ENCODE results near the gene TECPR2. TPM values are rescaled to one million over a fixed set of nuclear protein-coding genes. Genes with fewer than 3 reads are reported as not detected.

TECPR2 gene
- total and polyA plus RNA-seq, 2 experiments from 2014 or later: 9.5 to 20.1 TPM

GRCh38 chr14:102430212-102430908 lies 67.6 kb downstream of the TECPR2 start:
- H2AFZ ChIP-seq: no peak overlapping the region
- 91% methylated on average over 8 of the region's 8 CpGs for WGBS (ENCODE audit: low lambda C conversion rate, missing lambda C conversion rate)
- no peaks in the 10 kb centered on the region for H3K4me1 ChIP-seq (ENCODE audit: insufficient read depth)
- no peaks in the 10 kb centered on the region for H3K9me2 ChIP-seq (replicated peaks; ENCODE audit: insufficient read depth)
- H4K20me1 ChIP-seq (ENCODE audit: insufficient read depth, poor library complexity, severe bottlenecking): no peaks in the 10 kb centered on the region
- TF ChIP-seq CTCF (IDR thresholded peaks at IDR 0.05; ENCODE audit: poor library complexity) (no peak), EZH2phosphoT487 (IDR thresholded peaks at IDR 0.05; ENCODE audit: low read depth, severe bottlenecking, unreplicated experiment) (no peak), EZH2 (IDR thresholded peaks at IDR 0.05; ENCODE audit: borderline replicate concordance) (no peak)
- H3K79me2 ChIP-seq: no peaks in the 10 kb centered on the region
- no peak overlapping the region for H3K4me2 ChIP-seq
- no peaks in the 10 kb centered on the region for H3K27me3 ChIP-seq
- no peaks in the 10 kb centered on the region for H3K36me3 ChIP-seq (replicated peaks; ENCODE audit: insufficient read depth, low read depth)
- DNase-seq (ENCODE audit: low spot score): no peak
- no peaks in the 10 kb centered on the region for H3K9me3 ChIP-seq (ENCODE audit: low read depth)
- no peak overlapping the region for H3K27ac ChIP-seq
- no peak overlapping the region for H3K4me3 ChIP-seq

- Histone ChIP-seq H3K36me3 (replicated peaks; ENCODE audit: insufficient read depth, low read depth) (no peaks in the 10 kb centered on the region), H4K20me1 (ENCODE audit: insufficient read depth, poor library complexity, severe bottlenecking) (no peaks in the 10 kb centered on the region), H3K9me3 (ENCODE audit: low read depth) (no peaks in the 10 kb centered on the region), H2AFZ (no peak overlapping the region), H3K9me2 (replicated peaks; ENCODE audit: insufficient read depth) (no peaks in the 10 kb centered on the region), H3K27me3 (no peaks in the 10 kb centered on the region), H3K27ac (no peak overlapping the region), H3K4me3 (no peak overlapping the region), H3K79me2 (no peaks in the 10 kb centered on the region), H3K4me2 (no peak overlapping the region), H3K4me1 (ENCODE audit: insufficient read depth) (no peaks in the 10 kb centered on the region)
- over 99% methylated on average over 12 of the region's 12 CpGs for WGBS (ENCODE audit: low lambda C conversion rate, missing lambda C conversion rate)
- no peak for TF ChIP-seq EZH2 (IDR thresholded peaks at IDR 0.05; ENCODE audit: borderline replicate concordance)
- TF ChIP-seq EZH2phosphoT487 (IDR thresholded peaks at IDR 0.05; ENCODE audit: low read depth, severe bottlenecking, unreplicated experiment): no peak
- TF ChIP-seq CTCF (IDR thresholded peaks at IDR 0.05; ENCODE audit: poor library complexity): no peak
- DNase-seq (ENCODE audit: low spot score): no peak
These were observed 69.0 kb downstream of the TECPR2 start for GRCh38 chr14:102431751-102432150.

- no peaks in the 10 kb centered on the region for H3K36me3 ChIP-seq (replicated peaks; ENCODE audit: insufficient read depth, low read depth)
- no peak overlapping the region for H2AFZ ChIP-seq
- no peaks in the 10 kb centered on the region for H3K9me3 ChIP-seq (ENCODE audit: low read depth)
- H3K27ac ChIP-seq: no peak overlapping the region
- 95% methylated on average over 11 of the region's 11 CpGs for WGBS (ENCODE audit: low lambda C conversion rate, missing lambda C conversion rate)
- no peak for DNase-seq (ENCODE audit: low spot score)
- H3K4me1 ChIP-seq (ENCODE audit: insufficient read depth): peaks cover 5% of the 10 kb centered on the region
- TF ChIP-seq EZH2phosphoT487 (IDR thresholded peaks at IDR 0.05; ENCODE audit: low read depth, severe bottlenecking, unreplicated experiment): no peak
- no peak for TF ChIP-seq CTCF (IDR thresholded peaks at IDR 0.05; ENCODE audit: poor library complexity)
- TF ChIP-seq EZH2 (IDR thresholded peaks at IDR 0.05; ENCODE audit: borderline replicate concordance): no peak
- H3K4me3 ChIP-seq: no peak overlapping the region
- no peaks in the 10 kb centered on the region for H3K27me3 ChIP-seq
- no peaks in the 10 kb centered on the region for H4K20me1 ChIP-seq (ENCODE audit: insufficient read depth, poor library complexity, severe bottlenecking)
- no peaks in the 10 kb centered on the region for H3K9me2 ChIP-seq (replicated peaks; ENCODE audit: insufficient read depth)
- H3K79me2 ChIP-seq: no peaks in the 10 kb centered on the region
- H3K4me2 ChIP-seq: no peak overlapping the region
These were observed 72.0 kb downstream of the TECPR2 start for GRCh38 chr14:102434647-102435175.
